H1 (cell line): Measurements from ENCODE around the gene NAV2. TPM values are rescaled to one million over a fixed set of nuclear protein-coding genes. Genes with fewer than 3 reads are reported as not detected.

Source experiments
- CTCF ChIA-PET: fragments of 300-600 bp; sonication (Branson Sonifier 250); formaldehyde crosslinking; loops from one replicate; lab custom pipeline; 2021; ENCODE audit not compliant: partially characterized antibody; lab: Charles Lee
- POLR2A ChIA-PET: fragments of 300-600 bp; sonication (Branson Sonifier 250); formaldehyde crosslinking; loops from one replicate; lab custom pipeline; 2021; ENCODE audit warnings: inconsistent platforms; ENCODE audit not compliant: partially characterized antibody; lab: Charles Lee
- DNase-seq, 2 experiments: peaks; one replicate each; pipeline versions ENCODE4 v3.0.0 to v3.0.0-alpha.2; 2010 to 2022; ENCODE audit warnings: low spot score in 2 of 2, low read depth in 1 of 2, mixed read lengths in 1 of 2
- FAIRE-seq: peaks from 2 replicates; lab custom pipeline; 2011; peaks lifted over from hg19 to GRCh38; lab: Jason Lieb, UNC
- H2AFZ ChIP-seq: 2 replicates; pipeline ENCODE4 v1.8.1; 2012; ENCODE audit warnings: low read length, inconsistent platforms
- H2AK5ac ChIP-seq: 2 replicates; pipeline ENCODE4 v1.6.1; 2013; ENCODE audit warnings: low read depth, low read length
- H2BK120ac ChIP-seq: replicated peaks from 2 replicates; pipeline ENCODE3; 2013; ENCODE audit warnings: low read depth, low read length, inconsistent platforms
- H2BK12ac ChIP-seq: 2 replicates; pipeline ENCODE4 v1.6.1; 2013; ENCODE audit warnings: low read depth, low read length
- H2BK15ac ChIP-seq: 2 replicates; pipeline ENCODE4 v1.6.1; 2013; ENCODE audit warnings: low read length
- H2BK20ac ChIP-seq: 2 replicates; pipeline ENCODE4 v1.6.1; 2013; ENCODE audit warnings: low read length
- H2BK5ac ChIP-seq: 2 replicates; pipeline ENCODE4 v1.6.1; 2013; ENCODE audit warnings: low read depth, low read length
- H3K14ac ChIP-seq: 2 replicates; pipeline ENCODE4 v1.6.1; 2013; ENCODE audit warnings: inconsistent platforms; ENCODE audit not compliant: insufficient read length
- H3K18ac ChIP-seq: 2 replicates; pipeline ENCODE4 v1.6.1; 2013; ENCODE audit warnings: low read length; ENCODE audit errors: extremely low read depth
- H3K23ac ChIP-seq: 2 replicates; pipeline ENCODE4 v1.6.1; 2013; ENCODE audit warnings: inconsistent platforms; ENCODE audit not compliant: insufficient read length
- H3K23me2 ChIP-seq: 2 replicates; pipeline ENCODE4 v1.6.1; 2013; ENCODE audit warnings: low read depth, low read length
- H3K27ac ChIP-seq: 2 replicates; pipeline ENCODE4 v1.6.1; 2011; ENCODE audit warnings: low read depth, low read length, inconsistent platforms
- H3K27me3 ChIP-seq, 4 experiments: replicated peaks in 1 of 4; 1 replicate in 1 of 4; 2 replicates in 3 of 4; pipeline versions ENCODE4 v1.6.1 to v1.8.1; 2011 to 2013; ENCODE audit warnings: low read length in 3 of 4, mild to moderate bottlenecking in 3 of 4, inconsistent platforms in 2 of 4, mixed read lengths in 2 of 4, moderate library complexity in 1 of 4; ENCODE audit not compliant: control insufficient read depth in 3 of 4, insufficient read depth in 3 of 4; ENCODE audit errors: extremely low read depth in 1 of 4
- H3K36me3 ChIP-seq, 4 experiments: 2 replicates each; pipeline versions ENCODE4 v1.6.1 to v1.8.1; 2011 to 2013; ENCODE audit warnings: mild to moderate bottlenecking in 4 of 4, low read length in 3 of 4, moderate library complexity in 2 of 4, control low read depth in 1 of 4, inconsistent platforms in 1 of 4; ENCODE audit not compliant: insufficient read depth in 4 of 4, control insufficient read depth in 2 of 4
- H3K4ac ChIP-seq: replicated peaks from 2 replicates; pipeline ENCODE3; 2013; ENCODE audit warnings: low read length, low read depth, mixed read lengths, inconsistent platforms; ENCODE audit not compliant: insufficient read length
- H3K4me1 ChIP-seq, 4 experiments: replicated peaks in 1 of 4; 1 replicate in 1 of 4; 2 replicates in 3 of 4; pipeline versions ENCODE4 v1.6.1 to v1.8.1; 2011 to 2013; ENCODE audit warnings: low read length in 3 of 4, inconsistent platforms in 2 of 4, mixed read lengths in 1 of 4; ENCODE audit not compliant: insufficient read depth in 4 of 4, control insufficient read depth in 3 of 4
- H3K4me2 ChIP-seq, 2 experiments: 2 replicates each; pipeline versions ENCODE4 v1.6.1 to v1.8.1; 2011 to 2013; ENCODE audit warnings: low read depth in 2 of 2, low read length in 2 of 2, control low read depth in 1 of 2, inconsistent platforms in 1 of 2, mild to moderate bottlenecking in 1 of 2; ENCODE audit not compliant: insufficient read depth in 1 of 2
- H3K4me3 ChIP-seq, 4 experiments: fragments of 200-600, 300-600 bp in 1 of 4; sonication (generic), shearing (Covaris generic), sonication (Bioruptor Twin) in 1 of 4; 2 replicates each; pipeline versions ENCODE4 v1.5.1 to v1.8.1; 2011 to 2016; ENCODE audit warnings: low read length in 4 of 4, low read depth in 3 of 4, control low read depth in 2 of 4, inconsistent platforms in 2 of 4, mild to moderate bottlenecking in 2 of 4, mixed read lengths in 1 of 4, moderate library complexity in 1 of 4; ENCODE audit not compliant: insufficient read depth in 2 of 4; ENCODE audit errors: extremely low read depth in 1 of 4
- H3K56ac ChIP-seq: replicated peaks from 2 replicates; pipeline ENCODE3; 2013; ENCODE audit warnings: low read depth, mild to moderate bottlenecking, mixed read lengths, low read length, inconsistent platforms; ENCODE audit not compliant: insufficient read length
- H3K79me1 ChIP-seq: 2 replicates; pipeline ENCODE4 v1.6.1; 2013; ENCODE audit warnings: low read depth, low read length, control low read depth
- H3K79me2 ChIP-seq, 2 experiments: 2 replicates each; pipeline versions ENCODE4 v1.6.1 to v1.8.1; 2012 to 2013; ENCODE audit warnings: low read length in 2 of 2, mild to moderate bottlenecking in 2 of 2, inconsistent platforms in 1 of 2; ENCODE audit not compliant: insufficient read depth in 2 of 2, control insufficient read depth in 1 of 2
- H3K9ac ChIP-seq, 4 experiments: replicated peaks in 1 of 4; 1 replicate in 1 of 4; 2 replicates in 3 of 4; pipeline versions ENCODE4 v1.6.1 to v1.8.1; 2011 to 2013; ENCODE audit warnings: low read depth in 3 of 4, low read length in 3 of 4, control low read depth in 2 of 4, mild to moderate bottlenecking in 2 of 4, moderate library complexity in 2 of 4, inconsistent platforms in 1 of 4; ENCODE audit errors: extremely low read depth in 1 of 4
- H3K9me3 ChIP-seq, 2 experiments: 2 replicates each; pipeline versions ENCODE4 v1.6.1 to v1.8.1; 2012 to 2013; ENCODE audit warnings: mild to moderate bottlenecking in 2 of 2, moderate library complexity in 2 of 2, control low read depth in 1 of 2, inconsistent platforms in 1 of 2, low read depth in 1 of 2, low read length in 1 of 2, mixed read lengths in 1 of 2; ENCODE audit not compliant: insufficient read depth in 2 of 2
- H4K20me1 ChIP-seq, 2 experiments: replicated peaks in 1 of 2; 2 replicates each; pipeline versions ENCODE3 to v1.8.1; 2011 to 2013; ENCODE audit warnings: inconsistent platforms in 2 of 2, low read length in 2 of 2, mild to moderate bottlenecking in 1 of 2; ENCODE audit not compliant: insufficient read depth in 2 of 2, control insufficient read depth in 1 of 2
- H4K5ac ChIP-seq: 2 replicates; pipeline ENCODE4 v1.6.1; 2013; ENCODE audit warnings: low read length, low read depth, mixed read lengths, inconsistent platforms; ENCODE audit not compliant: insufficient read length
- H4K8ac ChIP-seq: 2 replicates; pipeline ENCODE4 v1.8.0; 2013; ENCODE audit warnings: mild to moderate bottlenecking, moderate library complexity, low read length, inconsistent platforms; ENCODE audit not compliant: insufficient read depth; ENCODE audit errors: extremely low read depth
- H4K91ac ChIP-seq: replicated peaks from 2 replicates; pipeline ENCODE3; 2013; ENCODE audit warnings: low read length, mixed read lengths, inconsistent platforms; ENCODE audit not compliant: insufficient read length
- CBX8 ChIP-seq: fragments of 300-800, 300-1000 bp; sonication (generic); IDR thresholded peaks from 2 replicates; pipeline ENCODE4 v1.7.1; 2016; ENCODE audit warnings: low read depth, low read length, borderline replicate concordance
- CEBPB ChIP-seq: IDR thresholded peaks from 2 replicates; pipeline ENCODE4 v1.6.1; 2012; ENCODE audit warnings: low read depth, low read length
- CTBP2 ChIP-seq: IDR thresholded peaks from 2 replicates; pipeline ENCODE4 v1.7.0; 2011; ENCODE audit warnings: borderline replicate concordance, mild to moderate bottlenecking, moderate library complexity, mixed read lengths, low read length; ENCODE audit not compliant: insufficient read depth, insufficient read length
- E2F6 ChIP-seq: IDR thresholded peaks from 2 replicates; pipeline ENCODE4 v1.6.1; 2012; ENCODE audit warnings: inconsistent platforms
- PHF8 ChIP-seq: fragments of 200-600 bp; sonication (generic); conservative IDR thresholded peaks from 2 replicates; pipeline ENCODE4 v1.7.1; 2012; ENCODE audit warnings: low read depth, mild to moderate bottlenecking, inconsistent platforms, low read length, moderate library complexity
- POLR2A ChIP-seq, 2 experiments: IDR thresholded peaks; 1 replicate in 1 of 2; 2 replicates in 1 of 2; pipeline ENCODE4 v1.6.1; 2011; ENCODE audit warnings: low read depth in 2 of 2, low read length in 2 of 2, mild to moderate bottlenecking in 2 of 2; ENCODE audit errors: control extremely low read depth in 1 of 2
- POLR2AphosphoS5 ChIP-seq: IDR thresholded peaks from 2 replicates; pipeline ENCODE4 v1.6.1; 2011; ENCODE audit warnings: low read depth, low read length
- POU5F1 ChIP-seq: IDR thresholded peaks from 2 replicates; pipeline ENCODE4 v1.6.1; 2011; ENCODE audit warnings: low read depth, mild to moderate bottlenecking, low read length, moderate library complexity
- RNF2 ChIP-seq: fragments of 200-900, 300-1000 bp; sonication (generic); IDR thresholded peaks from 2 replicates; pipeline ENCODE4 v1.7.1; 2016; ENCODE audit warnings: borderline replicate concordance, low read depth, mild to moderate bottlenecking, antibody characterized with exemption, low read length; ENCODE audit not compliant: poor library complexity, severe bottlenecking; ENCODE audit errors: missing control alignments
- SIRT6 ChIP-seq: IDR thresholded peaks from one replicate; pipeline ENCODE4 v1.7.1; 2012; ENCODE audit warnings: low read length, inconsistent platforms
- SUZ12 ChIP-seq: fragments of 200-600 bp; sonication (generic); IDR thresholded peaks from 2 replicates; pipeline ENCODE4 v1.6.1; 2012; ENCODE audit warnings: mild to moderate bottlenecking, inconsistent platforms, low read length, moderate library complexity, mixed read lengths
- WGBS, 2 experiments: shearing (Covaris generic) in 1 of 2; methylation state at CpG; one replicate each; pipeline versions ENCODE4 v1.1.6 to v1.1.7; 2013 to 2015; ENCODE audit warnings: low lambda C conversion rate in 2 of 2, mixed read lengths in 2 of 2, inconsistent platforms in 1 of 2, low coverage in 1 of 2, missing lambda C conversion rate in 1 of 2; ENCODE audit not compliant: insufficient replicate concordance in 2 of 2, insufficient coverage in 1 of 2, insufficient read length in 1 of 2; ENCODE audit errors: extremely low coverage in 1 of 2, missing lambda C conversion rate in 1 of 2; 5-methylcytosine and 5-hydroxymethylcytosine counted together
- polyA plus RNA-seq, 7 experiments: library from polyadenylated mRNA; depleted of rRNA in 3 of 7; stranded (reverse) in 5 of 7; unstranded in 2 of 7; fragments of >200 nt in 5 of 7; fragments of 200-250 nt in 2 of 7; gene quantifications; 1 replicate in 5 of 7; 2 replicates in 1 of 7; 4 replicates in 1 of 7; pipeline versions ENCODE4 v1.2.1 to v1.2.3, GENCODE V29; 2011 to 2013; ENCODE audit warnings: missing spikeins in 2 of 7, mixed read lengths in 2 of 7
- total RNA-seq: library from RNA; stranded (reverse); fragmentation: NEBNext Ultra II Directional; extraction: Animal tissue kit (Norgen Biotek cat#: 25700); gene quantifications from 2 replicates; pipeline ENCODE4 v1.2.1, GENCODE V29; 2021

NAV2 gene
- total and polyA plus RNA-seq, 2 of the 8 experiments (the other 6 are each of a cell fraction or from before 2014, with no cell fraction given), result 35.6 to 73.6 TPM

GRCh38 chr11:20156876-20157613, 444.4 kb downstream of the NAV2 start:
- Histone ChIP-seq H3K4me1 (peaks cover 14 to 46% (median 20%) of the 10 kb centered on the region in 4 experiments), H2AK5ac (no peak overlapping the region), H3K14ac (no peak overlapping the region), H3K23ac (no peak overlapping the region), H2BK120ac (no peak overlapping the region), H3K56ac (no peak overlapping the region), H3K79me1 (no peaks in the 10 kb centered on the region), H2BK5ac (peak overlapping the region; percentile 40; the same call in 1 of the 2 replicates), H2AFZ (no peak overlapping the region), H2BK15ac (no peak overlapping the region), H4K8ac (no peak overlapping the region; the same call in 1 of the 2 replicates), H2BK20ac (no peak overlapping the region), H3K36me3 (no peaks in the 10 kb centered on the region), H3K4me3 (peak overlapping the region; percentile 50 to 76 (median 57)), H3K4me2 (peak overlapping the region; percentile 78 to 89), H4K5ac (no peak overlapping the region), H4K20me1 (peaks cover 8 to 13% of the 10 kb centered on the region in 2 experiments), H3K23me2 (peaks cover 16% of the 10 kb centered on the region; the same call in 1 of the 2 replicates), H3K9ac (no peak overlapping the region), H3K27me3 (peaks cover 48 to 76% (median 72%) of the 10 kb centered on the region in 4 experiments), H3K4ac (no peak overlapping the region), H2BK12ac (0 out of 2 replicates have a peak overlapping the region, but pooled peaks have one; percentile 45), H3K9me3 (no peaks in the 10 kb centered on the region), H3K27ac (no peak overlapping the region), H3K79me2 (no peaks in the 10 kb centered on the region), H3K18ac (0 out of 2 replicates have a peak overlapping the region, but pooled peaks have one; percentile 78), H4K91ac (peak overlapping the region; percentile 30)
- FAIRE-seq, result no peak
- POLR2A ChIA-PET, result interaction anchor here (1.0 kb wide), 1 partner anchor 29 kb away, joined by 4 read pairs; no protein-coding TSS in a partner anchor
- CTCF ChIA-PET, result interaction anchor here (0.7 to 2.1 kb wide), 4 partner anchors 20 to 212 kb away, joined by 3 to 8 read pairs (median 4); no protein-coding TSS in a partner anchor
- WGBS, 2 experiments, result 4% methylated on average over 30 of the region's 45 CpGs; no CpG with 5 or more reads in 1 of the 2 experiments
- no peak for DNase-seq
- TF ChIP-seq SIRT6 (no peak), CTBP2 (no peak), POU5F1 (no peak), POLR2A (IDR thresholded peaks at IDR 0.05; ENCODE audit: control extremely low read depth in 1 of 2, low read depth in 2 of 2, low read length in 2 of 2) (no peak), CEBPB (no peak), RNF2 (peak; percentile 53), POLR2AphosphoS5 (no peak), CBX8 (no peak; the same call in 1 of the 2 replicates), PHF8 (no peak), SUZ12 (peak; percentile 70), E2F6 (peak; percentile 75)
